Measurements from ENCODE around the gene MAP3K21.

MAP3K21 gene

GRCh38 chr1:233333086-233333485, 5.6 kb downstream of the MAP3K21 start:
- in situ Hi-C loops (cut with HindIII; ENCODE audit: low sequenced_read_pairs): no loop called here
- no peak for TF ChIP-seq CTCF (IDR thresholded peaks at IDR 0.05; ENCODE audit: low read depth, low read length, missing control alignments)
- DNase-seq (ENCODE audit: low read depth): no peak
- no peak overlapping the region for H3K4me3 ChIP-seq (ENCODE audit: low read depth, low read length)

GRCh38 chr1:233334092-233334491, 6.6 kb downstream of the MAP3K21 start:
- no peak for TF ChIP-seq CTCF (IDR thresholded peaks at IDR 0.05; ENCODE audit: low read depth, low read length, missing control alignments)
- no peak overlapping the region for H3K4me3 ChIP-seq (ENCODE audit: low read depth, low read length)
- in situ Hi-C loops (cut with HindIII; ENCODE audit: low sequenced_read_pairs): no loop called here
- no peak for DNase-seq (ENCODE audit: low read depth)

- in situ Hi-C loops (cut with HindIII; ENCODE audit: low sequenced_read_pairs): no loop called here
- TF ChIP-seq CTCF (IDR thresholded peaks at IDR 0.05; ENCODE audit: low read depth, low read length, missing control alignments): no peak
- no peak overlapping the region for H3K4me3 ChIP-seq (ENCODE audit: low read depth, low read length)
- DNase-seq (ENCODE audit: low read depth): no peak
Measured at GRCh38 chr1:233336554-233337456, 9.3 kb downstream of the MAP3K21 start.

- H3K4me3 ChIP-seq (ENCODE audit: low read depth, low read length): no peak overlapping the region
- in situ Hi-C loops (cut with HindIII; ENCODE audit: low sequenced_read_pairs): no loop called here
- DNase-seq (ENCODE audit: low read depth): no peak
- TF ChIP-seq CTCF (IDR thresholded peaks at IDR 0.05; ENCODE audit: low read depth, low read length, missing control alignments): no peak
Measured at GRCh38 chr1:233337505-233337904, 10.0 kb downstream of the MAP3K21 start.

GRCh38 chr1:233338102-233338501, 10.6 kb downstream of the MAP3K21 start:
- no peak overlapping the region for H3K4me3 ChIP-seq (ENCODE audit: low read depth, low read length)
- no peak for DNase-seq (ENCODE audit: low read depth)
- in situ Hi-C loops (cut with HindIII; ENCODE audit: low sequenced_read_pairs): no loop called here
- TF ChIP-seq CTCF (IDR thresholded peaks at IDR 0.05; ENCODE audit: low read depth, low read length, missing control alignments): no peak

- in situ Hi-C loops (cut with HindIII; ENCODE audit: low sequenced_read_pairs): no loop called here
- DNase-seq (ENCODE audit: low read depth): no peak
- no peak for TF ChIP-seq CTCF (IDR thresholded peaks at IDR 0.05; ENCODE audit: low read depth, low read length, missing control alignments)
- H3K4me3 ChIP-seq (ENCODE audit: low read depth, low read length): no peak overlapping the region
Measured at GRCh38 chr1:233340031-233340555, 12.6 kb downstream of the MAP3K21 start.

All from astrocyte of the cerebellum (primary cell).